Ishikawa (cell line): ENCODE measurements around the gene EGFR.

Experiments
- CEBPB ChIP-seq: IDR thresholded peaks from 2 replicates; pipeline ENCODE4 v1.6.1; 2012
- CREB1 ChIP-seq: IDR thresholded peaks from 2 replicates; pipeline ENCODE4 v1.6.1; 2012; ENCODE audit warnings: low read depth
- EGR1 ChIP-seq: IDR thresholded peaks from 2 replicates; pipeline ENCODE4 v1.6.1; 2012
- EP300 ChIP-seq: IDR thresholded peaks from 2 replicates; pipeline ENCODE4 v1.6.1; 2012; ENCODE audit warnings: borderline replicate concordance
- FOXM1 ChIP-seq: IDR thresholded peaks from 2 replicates; pipeline ENCODE4 v1.6.1; 2012; ENCODE audit warnings: low read depth, borderline replicate concordance
- MAX ChIP-seq: IDR thresholded peaks from 2 replicates; pipeline ENCODE4 v1.6.1; 2012
- NFIC ChIP-seq: IDR thresholded peaks from 2 replicates; pipeline ENCODE4 v1.6.1; 2012
- RAD21 ChIP-seq: IDR thresholded peaks from 2 replicates; pipeline ENCODE4 v1.6.1; 2012; ENCODE audit warnings: low read depth
- TAF1 ChIP-seq: IDR thresholded peaks from 2 replicates; pipeline ENCODE4 v1.6.1; 2012; ENCODE audit warnings: low read depth, mild to moderate bottlenecking
- TCF12 ChIP-seq: IDR thresholded peaks from 2 replicates; pipeline ENCODE4 v1.6.1; 2012; ENCODE audit warnings: low read depth
- TEAD4 ChIP-seq: IDR thresholded peaks from 2 replicates; pipeline ENCODE4 v1.6.1; 2012
- USF1 ChIP-seq: IDR thresholded peaks from 2 replicates; pipeline ENCODE4 v1.6.1; 2012
- YY1 ChIP-seq: IDR thresholded peaks from 2 replicates; pipeline ENCODE4 v1.6.1; 2012; ENCODE audit warnings: low read depth
- ZBTB7A ChIP-seq: IDR thresholded peaks from 2 replicates; pipeline ENCODE4 v1.6.1; 2012; ENCODE audit warnings: low read depth
- TF ChIP-seq, protein P1 (sequence below): IDR thresholded peaks from 2 replicates; pipeline ENCODE4 v1.6.1; 2012; ENCODE audit warnings: low read depth, mild to moderate bottlenecking

EGFR gene

GRCh38 chr7:55144333-55145317, 125.8 kb downstream of the EGFR start:
- no peak for TF ChIP-seq CEBPB
- TF ChIP-seq EP300, result no peak
- no peak for TF ChIP-seq TEAD4

DNA sequence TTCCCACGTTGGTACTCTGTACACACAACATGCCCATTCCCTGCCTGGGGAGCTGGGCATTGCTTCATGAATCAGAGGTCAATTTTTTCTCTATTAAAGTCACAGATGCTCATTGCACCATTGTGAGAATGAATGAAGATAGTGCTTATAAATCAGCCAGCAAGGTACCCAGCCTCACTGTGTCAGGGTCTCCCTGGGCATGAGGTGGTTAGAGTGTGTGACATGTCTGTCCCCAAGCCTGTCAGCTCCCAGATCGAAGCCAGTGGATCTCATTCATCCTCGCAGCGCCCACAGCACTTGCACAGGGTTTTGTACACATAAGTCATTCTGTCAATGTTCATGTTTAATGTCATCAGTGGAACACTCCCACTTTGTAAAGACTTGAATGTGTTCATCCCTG, 126.8 kb downstream of the EGFR start:
- TF ChIP-seq TAF1 (no peak), TCF12 (no peak), USF1 (no peak), RAD21 (no peak), EP300 (no peak), EGR1 (no peak), FOXM1 (no peak), TEAD4 (no peak), CREB1 (no peak), MAX (no peak), NFIC (no peak)

DNA sequence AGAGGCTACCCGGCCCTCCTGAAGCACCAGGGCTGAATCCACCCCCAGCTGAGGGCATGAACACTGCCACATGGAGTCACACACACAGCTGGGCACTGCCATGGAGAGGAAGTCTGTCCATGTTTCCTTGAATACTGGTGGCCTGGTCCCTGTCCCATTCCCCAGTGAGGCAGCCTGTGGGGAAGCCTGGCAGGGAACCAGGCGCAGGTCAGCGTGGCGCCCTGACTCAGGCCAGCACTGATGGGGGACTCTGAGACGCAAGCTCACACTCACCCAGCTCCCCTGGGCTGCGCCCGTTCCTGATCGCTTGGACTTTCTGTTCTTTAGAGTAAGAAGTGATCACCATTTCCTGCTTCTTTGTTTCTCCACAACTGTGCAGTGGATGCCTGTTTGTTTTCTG, 128.3 kb downstream of the EGFR start:
- no peak for TF ChIP-seq TAF1
- no peak for TF ChIP-seq EP300
- no peak for TF ChIP-seq CEBPB
- no peak for TF ChIP-seq FOXM1
- TF ChIP-seq, protein P1, sequence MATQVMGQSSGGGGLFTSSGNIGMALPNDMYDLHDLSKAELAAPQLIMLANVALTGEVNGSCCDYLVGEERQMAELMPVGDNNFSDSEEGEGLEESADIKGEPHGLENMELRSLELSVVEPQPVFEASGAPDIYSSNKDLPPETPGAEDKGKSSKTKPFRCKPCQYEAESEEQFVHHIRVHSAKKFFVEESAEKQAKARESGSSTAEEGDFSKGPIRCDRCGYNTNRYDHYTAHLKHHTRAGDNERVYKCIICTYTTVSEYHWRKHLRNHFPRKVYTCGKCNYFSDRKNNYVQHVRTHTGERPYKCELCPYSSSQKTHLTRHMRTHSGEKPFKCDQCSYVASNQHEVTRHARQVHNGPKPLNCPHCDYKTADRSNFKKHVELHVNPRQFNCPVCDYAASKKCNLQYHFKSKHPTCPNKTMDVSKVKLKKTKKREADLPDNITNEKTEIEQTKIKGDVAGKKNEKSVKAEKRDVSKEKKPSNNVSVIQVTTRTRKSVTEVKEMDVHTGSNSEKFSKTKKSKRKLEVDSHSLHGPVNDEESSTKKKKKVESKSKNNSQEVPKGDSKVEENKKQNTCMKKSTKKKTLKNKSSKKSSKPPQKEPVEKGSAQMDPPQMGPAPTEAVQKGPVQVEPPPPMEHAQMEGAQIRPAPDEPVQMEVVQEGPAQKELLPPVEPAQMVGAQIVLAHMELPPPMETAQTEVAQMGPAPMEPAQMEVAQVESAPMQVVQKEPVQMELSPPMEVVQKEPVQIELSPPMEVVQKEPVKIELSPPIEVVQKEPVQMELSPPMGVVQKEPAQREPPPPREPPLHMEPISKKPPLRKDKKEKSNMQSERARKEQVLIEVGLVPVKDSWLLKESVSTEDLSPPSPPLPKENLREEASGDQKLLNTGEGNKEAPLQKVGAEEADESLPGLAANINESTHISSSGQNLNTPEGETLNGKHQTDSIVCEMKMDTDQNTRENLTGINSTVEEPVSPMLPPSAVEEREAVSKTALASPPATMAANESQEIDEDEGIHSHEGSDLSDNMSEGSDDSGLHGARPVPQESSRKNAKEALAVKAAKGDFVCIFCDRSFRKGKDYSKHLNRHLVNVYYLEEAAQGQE, result no peak
- no peak for TF ChIP-seq ZBTB7A

DNA sequence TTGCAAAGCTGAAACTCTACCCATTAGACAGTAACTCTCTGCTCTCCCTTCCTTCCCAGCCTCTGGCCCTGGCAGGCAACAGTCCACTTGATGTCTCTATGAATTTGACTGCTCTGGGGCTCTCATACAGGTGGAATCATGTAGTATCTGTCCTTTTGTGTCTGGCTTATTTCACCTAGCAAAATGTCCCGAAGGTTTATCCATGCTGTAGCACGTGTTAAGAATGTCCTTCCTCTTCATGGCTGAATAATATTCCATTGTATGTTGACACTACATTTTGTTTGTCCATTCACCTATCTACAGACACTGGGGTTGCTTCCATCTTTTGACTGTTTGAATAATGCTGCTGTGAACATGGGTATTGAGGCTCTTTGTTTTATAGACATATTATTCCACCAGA, 128.9 kb downstream of the EGFR start:
- TF ChIP-seq NFIC (no peak), EGR1 (no peak)

DNA sequence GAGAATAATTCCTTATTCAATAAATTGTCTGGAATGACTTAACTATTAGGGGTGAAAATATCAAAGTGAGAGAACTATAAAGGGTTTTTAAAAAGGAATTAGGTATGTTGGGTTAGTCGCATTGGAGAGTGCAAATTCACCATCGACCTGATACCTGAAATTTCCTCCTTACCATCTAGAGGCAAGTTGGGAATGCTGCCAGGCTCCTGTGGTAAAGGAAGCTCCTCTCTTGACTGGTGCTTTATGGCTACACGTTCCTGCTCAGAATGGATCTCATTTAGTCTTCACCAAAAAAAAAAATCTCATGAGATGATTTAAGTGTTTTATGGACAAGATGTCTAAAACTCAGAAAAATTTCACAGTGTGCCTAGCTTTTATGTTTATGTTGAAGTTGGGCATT, 129.8 kb downstream of the EGFR start:
- no peak for TF ChIP-seq YY1
- no peak for TF ChIP-seq RAD21
- TF ChIP-seq USF1, result no peak
- TF ChIP-seq ZBTB7A, result no peak

- TF ChIP-seq TCF12 (no peak), USF1 (no peak)
Observed at GRCh38 chr7:55149001-55149400, 130.2 kb downstream of the EGFR start.

GRCh38 chr7:55150166-55150565, 131.3 kb downstream of the EGFR start:
- TF ChIP-seq ZBTB7A (no peak), TCF12 (no peak), TAF1 (no peak), EP300 (no peak), MAX (no peak), RAD21 (no peak), FOXM1 (no peak), NFIC (no peak)

DNA sequence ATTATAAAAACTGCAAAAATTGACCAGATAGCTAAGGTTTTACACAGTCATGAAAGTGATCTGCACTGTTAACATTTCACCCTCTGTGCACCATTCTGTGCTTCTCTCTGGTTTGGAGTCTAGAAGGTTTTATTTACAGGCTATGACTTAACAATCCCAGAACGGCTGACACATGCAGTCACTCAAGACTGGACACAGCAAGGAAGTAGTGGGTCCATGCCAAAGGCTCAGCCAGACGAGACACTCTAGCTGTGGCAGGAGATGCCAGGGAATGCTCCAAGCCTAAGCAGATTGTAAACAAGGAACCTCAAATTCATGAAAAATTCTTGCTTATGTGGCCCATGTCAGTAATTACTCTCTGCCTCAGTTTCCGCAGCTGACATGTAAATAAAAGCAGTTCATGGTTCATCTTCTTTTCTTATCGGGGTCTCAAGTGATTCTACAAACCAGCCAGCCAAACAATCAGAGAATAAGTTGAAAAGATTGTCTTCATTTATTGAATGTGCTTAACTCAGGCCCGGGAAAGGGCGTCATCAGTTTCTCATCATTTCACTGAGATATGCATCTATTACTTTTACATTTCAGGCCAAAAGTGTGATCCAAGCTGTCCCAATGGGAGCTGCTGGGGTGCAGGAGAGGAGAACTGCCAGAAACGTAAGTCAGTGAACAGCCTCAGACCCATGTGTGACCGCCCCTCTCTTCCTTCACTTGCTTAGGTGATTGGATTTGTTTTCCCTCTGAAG, 132.1 kb downstream of the EGFR start:
- TF ChIP-seq CREB1, result no peak
- no peak for TF ChIP-seq EP300
- no peak for TF ChIP-seq CEBPB
- TF ChIP-seq, protein P1, result no peak
